Motor neuron (in vitro differentiated cells): ENCODE measurements around the gene USP2. TPM values are rescaled to one million over a fixed set of nuclear protein-coding genes. Genes with fewer than 3 reads are reported as not detected.

ENCODE experiments used
- total RNA-seq, 8 experiments: library from RNA; unstranded; fragments of 300-600 nt; gene quantifications; 2 replicates each; pipeline versions ENCODE4 v1.2.3 to v1.2.4, GENCODE V29; 2022

The USP2 gene
- total RNA-seq, 8 experiments from 2014 or later, result 1.1 to 15.2 (median 2.6) TPM

Other genes starting within 250 kb of the USP2 start
- 1 to 10 TPM in 5 of 8 experiments, under 1 TPM in 3; 0.36 to 3.3 (median 1.6) TPM for gene ABCG4, start 232.6 kb downstream of the USP2 start, total RNA-seq
- 10 to 100 TPM in 2 of 8 experiments, 1 to 10 TPM in 5, under 1 TPM in 1; 0.65 to 16.3 (median 2.3) TPM for gene NLRX1, start 213.0 kb downstream of the USP2 start, total RNA-seq
- gene NHERF4, start 196.2 kb downstream of the USP2 start, total RNA-seq, result 1 to 10 TPM in 2 of 8 experiments, under 1 TPM in 5, not detected in 1; 0.15 to 2.5 (median 0.29) TPM
- gene CBL, start 175.4 kb downstream of the USP2 start, total RNA-seq, result 10 to 100 TPM in 7 of 8 experiments, 1 to 10 TPM in 1; 5.1 to 19.3 (median 13.9) TPM
- gene MCAM, start 64.6 kb downstream of the USP2 start, total RNA-seq, result 10 to 100 TPM in 4 of 8 experiments, 1 to 10 TPM in 4; 2.0 to 78.9 (median 10.4) TPM
- 10 to 100 TPM in 4 of 8 experiments, 1 to 10 TPM in 4; 5.7 to 26.5 (median 10.9) TPM for gene RNF26, start 47.2 kb downstream of the USP2 start, total RNA-seq
- 10 to 100 TPM in 1 of 8 experiments, 1 to 10 TPM in 3, under 1 TPM in 3, not detected in 1; 0.54 to 27.8 (median 1.4) TPM for gene C1QTNF5, start 40.8 kb downstream of the USP2 start, total RNA-seq
- under 1 TPM in 6 of 8 experiments, not detected in 2; 0.05 to 0.62 (median 0.12) TPM for gene MFRP, start 35.0 kb downstream of the USP2 start, total RNA-seq
- gene THY1, start 41.5 kb upstream of the USP2 start, total RNA-seq, result 100 to 1,000 TPM in 1 of 8 experiments, 10 to 100 TPM in 7; 19.8 to 575 (median 31.3) TPM